WTC11 (cell line): ENCODE measurements around the gene MTFR2. TPM values are rescaled to one million over a fixed set of nuclear protein-coding genes. Genes with fewer than 3 reads are reported as not detected.
A peak's percentile ranks its signal among the peaks of the same experiment; 100 is the strongest.
"Not testable (repeated sequence)": the region's sequence is repeated elsewhere in the genome, so short reads cannot be mapped to it uniquely, and the experiment has no call there.

Source experiments
- ATAC-seq: fragments of 200-7000 bp; cut with Tn5 transposase; 2 replicates; pipeline ENCODE4 v1.10.0; 2021; ENCODE audit warnings: mild to moderate bottlenecking, moderate library complexity
- CTCF ChIA-PET: fragments of 300-600 bp; sonication (Branson Sonifier 250); formaldehyde crosslinking; loops from one replicate; lab custom pipeline; 2021; ENCODE audit warnings: antibody characterized with exemption; lab: Charles Lee
- POLR2A ChIA-PET: fragments of 350-600 bp; sonication (Branson Sonifier 250); formaldehyde crosslinking; loops from one replicate; lab custom pipeline; 2021; ENCODE audit warnings: antibody characterized with exemption; lab: Charles Lee
- DNase-seq: peaks from one replicate; pipeline ENCODE4 v3.0.0; 2021; ENCODE audit warnings: low spot score
- H3K27ac Mint-ChIP-seq: 2 replicates; pipeline ENCODE4 v1.8.0; 2021; ENCODE audit warnings: mixed read lengths
- H3K27me3 Mint-ChIP-seq: 2 replicates; pipeline ENCODE4 v1.8.0; 2021; ENCODE audit warnings: low read depth, mild to moderate bottlenecking, moderate library complexity, mixed read lengths
- H3K36me3 Mint-ChIP-seq: 2 replicates; pipeline ENCODE4 v1.8.0; 2021; ENCODE audit warnings: mixed read lengths
- H3K4me1 Mint-ChIP-seq: 2 replicates; pipeline ENCODE4 v1.8.0; 2022; ENCODE audit warnings: mixed read lengths
- H3K4me3 Mint-ChIP-seq: 2 replicates; pipeline ENCODE4 v1.8.0; 2021; ENCODE audit warnings: mild to moderate bottlenecking, moderate library complexity, mixed read lengths
- H3K9me3 Mint-ChIP-seq: 2 replicates; pipeline ENCODE4 v1.8.0; 2021; ENCODE audit warnings: mixed read lengths
- ATF6 ChIP-seq: sonication (generic); formaldehyde crosslinking; IDR thresholded peaks from 2 replicates; pipeline ENCODE4 v1.8.1; 2023; ENCODE audit warnings: mild to moderate bottlenecking, missing genetic modification reagents
- CBFB ChIP-seq: sonication (generic); formaldehyde crosslinking; IDR thresholded peaks from 2 replicates; pipeline ENCODE4 v1.8.1; 2022; ENCODE audit warnings: mild to moderate bottlenecking, low read depth, missing genetic modification reagents
- ELF4 ChIP-seq: sonication (generic); formaldehyde crosslinking; IDR thresholded peaks from 2 replicates; pipeline ENCODE4 v1.8.1; 2022; ENCODE audit warnings: low read depth, mild to moderate bottlenecking, moderate library complexity, missing genetic modification reagents
- EMX1 ChIP-seq: fragments of 250-450 bp; sonication (Bioruptor Pico); IDR thresholded peaks from 2 replicates; pipeline ENCODE4 v1.8.0; 2021; ENCODE audit warnings: mild to moderate bottlenecking
- GABPB1 ChIP-seq: sonication (generic); formaldehyde crosslinking; IDR thresholded peaks from 2 replicates; pipeline ENCODE4 v1.8.1; 2023; ENCODE audit warnings: mild to moderate bottlenecking, missing genetic modification reagents
- IRF1 ChIP-seq: sonication (generic); formaldehyde crosslinking; IDR thresholded peaks from 2 replicates; pipeline ENCODE4 v1.8.0; 2023; ENCODE audit warnings: missing genetic modification reagents
- NFE2L1 ChIP-seq: sonication (generic); formaldehyde crosslinking; IDR thresholded peaks from 2 replicates; pipeline ENCODE4 v1.8.1; 2023; ENCODE audit warnings: missing genetic modification reagents
- NFYB ChIP-seq: sonication (generic); formaldehyde crosslinking; conservative IDR thresholded peaks from 2 replicates; pipeline ENCODE4 v1.8.0; 2022; ENCODE audit warnings: low read depth, missing genetic modification reagents
- ZBTB21 ChIP-seq: sonication (generic); formaldehyde crosslinking; IDR thresholded peaks from 2 replicates; pipeline ENCODE4 v1.8.1; 2023; ENCODE audit warnings: mild to moderate bottlenecking, missing genetic modification reagents, borderline replicate concordance
- ZNF416 ChIP-seq: fragments of 250-450 bp; sonication (Bioruptor Pico); IDR thresholded peaks from 2 replicates; pipeline ENCODE4 v1.9.0; 2021; ENCODE audit warnings: mild to moderate bottlenecking, inconsistent platforms
- total RNA-seq: library from RNA; stranded (reverse); gene quantifications from 3 replicates; pipeline ENCODE4 v1.2.3, GENCODE V29; 2021
- TF ChIP-seq, protein P1 (sequence below): sonication (generic); formaldehyde crosslinking; IDR thresholded peaks from 2 replicates; pipeline ENCODE4 v1.8.0; 2023; ENCODE audit warnings: missing genetic modification reagents, mild to moderate bottlenecking, borderline replicate concordance
- TF ChIP-seq, protein P2 (sequence below): fragments of 200-600 bp; IDR thresholded peaks from 2 replicates; pipeline ENCODE4 v1.8.0; 2022; ENCODE audit warnings: antibody characterized with exemption
- TF ChIP-seq, protein P3 (sequence below): sonication (generic); formaldehyde crosslinking; IDR thresholded peaks from 2 replicates; pipeline ENCODE4 v1.8.0; 2022; ENCODE audit warnings: mild to moderate bottlenecking, missing genetic modification reagents
- TF ChIP-seq, protein P4 (sequence below): sonication (generic); formaldehyde crosslinking; IDR thresholded peaks from 2 replicates; pipeline ENCODE4 v1.8.1; 2023; ENCODE audit warnings: mild to moderate bottlenecking, missing genetic modification reagents, moderate library complexity
- TF ChIP-seq, protein P5 (sequence below): sonication (generic); formaldehyde crosslinking; IDR thresholded peaks from 2 replicates; pipeline ENCODE4 v1.8.1; 2022; ENCODE audit warnings: missing genetic modification reagents, borderline replicate concordance

The MTFR2 gene
- total RNA-seq, 1 experiment from 2014 or later, result 8.5 TPM

GRCh38 chr6:136226674-136227377 lies 23.3 kb downstream of the MTFR2 start (continued):
- TF ChIP-seq, protein P1, sequence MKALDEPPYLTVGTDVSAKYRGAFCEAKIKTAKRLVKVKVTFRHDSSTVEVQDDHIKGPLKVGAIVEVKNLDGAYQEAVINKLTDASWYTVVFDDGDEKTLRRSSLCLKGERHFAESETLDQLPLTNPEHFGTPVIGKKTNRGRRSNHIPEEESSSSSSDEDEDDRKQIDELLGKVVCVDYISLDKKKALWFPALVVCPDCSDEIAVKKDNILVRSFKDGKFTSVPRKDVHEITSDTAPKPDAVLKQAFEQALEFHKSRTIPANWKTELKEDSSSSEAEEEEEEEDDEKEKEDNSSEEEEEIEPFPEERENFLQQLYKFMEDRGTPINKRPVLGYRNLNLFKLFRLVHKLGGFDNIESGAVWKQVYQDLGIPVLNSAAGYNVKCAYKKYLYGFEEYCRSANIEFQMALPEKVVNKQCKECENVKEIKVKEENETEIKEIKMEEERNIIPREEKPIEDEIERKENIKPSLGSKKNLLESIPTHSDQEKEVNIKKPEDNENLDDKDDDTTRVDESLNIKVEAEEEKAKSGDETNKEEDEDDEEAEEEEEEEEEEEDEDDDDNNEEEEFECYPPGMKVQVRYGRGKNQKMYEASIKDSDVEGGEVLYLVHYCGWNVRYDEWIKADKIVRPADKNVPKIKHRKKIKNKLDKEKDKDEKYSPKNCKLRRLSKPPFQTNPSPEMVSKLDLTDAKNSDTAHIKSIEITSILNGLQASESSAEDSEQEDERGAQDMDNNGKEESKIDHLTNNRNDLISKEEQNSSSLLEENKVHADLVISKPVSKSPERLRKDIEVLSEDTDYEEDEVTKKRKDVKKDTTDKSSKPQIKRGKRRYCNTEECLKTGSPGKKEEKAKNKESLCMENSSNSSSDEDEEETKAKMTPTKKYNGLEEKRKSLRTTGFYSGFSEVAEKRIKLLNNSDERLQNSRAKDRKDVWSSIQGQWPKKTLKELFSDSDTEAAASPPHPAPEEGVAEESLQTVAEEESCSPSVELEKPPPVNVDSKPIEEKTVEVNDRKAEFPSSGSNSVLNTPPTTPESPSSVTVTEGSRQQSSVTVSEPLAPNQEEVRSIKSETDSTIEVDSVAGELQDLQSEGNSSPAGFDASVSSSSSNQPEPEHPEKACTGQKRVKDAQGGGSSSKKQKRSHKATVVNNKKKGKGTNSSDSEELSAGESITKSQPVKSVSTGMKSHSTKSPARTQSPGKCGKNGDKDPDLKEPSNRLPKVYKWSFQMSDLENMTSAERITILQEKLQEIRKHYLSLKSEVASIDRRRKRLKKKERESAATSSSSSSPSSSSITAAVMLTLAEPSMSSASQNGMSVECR (CRISPR knock-in tag), result no peak

- Mint-ChIP-seq H3K9me3 (peaks cover 6% of the 10 kb centered on the region), H3K4me3 (no peak overlapping the region), H3K27me3 (peaks cover 4% of the 10 kb centered on the region; the same call in 1 of the 2 replicates), H3K27ac (no peak overlapping the region), H3K4me1 (no peaks in the 10 kb centered on the region), H3K36me3 (peaks cover 8% of the 10 kb centered on the region)
- CTCF ChIA-PET, result interaction anchor here (0.6 to 1.7 kb wide), 4 partner anchors 91 to 719 kb away, joined by 3 to 12 read pairs (median 4); no protein-coding TSS in a partner anchor
- ATAC-seq (peak; percentile 76), DNase-seq (peak; percentile 36)
- POLR2A ChIA-PET, result no interaction called here
- TF ChIP-seq NFE2L1 (CRISPR knock-in tag) (no peak), GABPB1 (CRISPR knock-in tag) (peak; percentile 98), ZNF416 (no peak), NFYB (CRISPR knock-in tag) (no peak), EMX1 (CRISPR knock-in tag) (no peak), IRF1 (CRISPR knock-in tag) (no peak)
- TF ChIP-seq, protein P2, sequence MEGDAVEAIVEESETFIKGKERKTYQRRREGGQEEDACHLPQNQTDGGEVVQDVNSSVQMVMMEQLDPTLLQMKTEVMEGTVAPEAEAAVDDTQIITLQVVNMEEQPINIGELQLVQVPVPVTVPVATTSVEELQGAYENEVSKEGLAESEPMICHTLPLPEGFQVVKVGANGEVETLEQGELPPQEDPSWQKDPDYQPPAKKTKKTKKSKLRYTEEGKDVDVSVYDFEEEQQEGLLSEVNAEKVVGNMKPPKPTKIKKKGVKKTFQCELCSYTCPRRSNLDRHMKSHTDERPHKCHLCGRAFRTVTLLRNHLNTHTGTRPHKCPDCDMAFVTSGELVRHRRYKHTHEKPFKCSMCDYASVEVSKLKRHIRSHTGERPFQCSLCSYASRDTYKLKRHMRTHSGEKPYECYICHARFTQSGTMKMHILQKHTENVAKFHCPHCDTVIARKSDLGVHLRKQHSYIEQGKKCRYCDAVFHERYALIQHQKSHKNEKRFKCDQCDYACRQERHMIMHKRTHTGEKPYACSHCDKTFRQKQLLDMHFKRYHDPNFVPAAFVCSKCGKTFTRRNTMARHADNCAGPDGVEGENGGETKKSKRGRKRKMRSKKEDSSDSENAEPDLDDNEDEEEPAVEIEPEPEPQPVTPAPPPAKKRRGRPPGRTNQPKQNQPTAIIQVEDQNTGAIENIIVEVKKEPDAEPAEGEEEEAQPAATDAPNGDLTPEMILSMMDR, result peak; percentile 100
- TF ChIP-seq, protein P3, sequence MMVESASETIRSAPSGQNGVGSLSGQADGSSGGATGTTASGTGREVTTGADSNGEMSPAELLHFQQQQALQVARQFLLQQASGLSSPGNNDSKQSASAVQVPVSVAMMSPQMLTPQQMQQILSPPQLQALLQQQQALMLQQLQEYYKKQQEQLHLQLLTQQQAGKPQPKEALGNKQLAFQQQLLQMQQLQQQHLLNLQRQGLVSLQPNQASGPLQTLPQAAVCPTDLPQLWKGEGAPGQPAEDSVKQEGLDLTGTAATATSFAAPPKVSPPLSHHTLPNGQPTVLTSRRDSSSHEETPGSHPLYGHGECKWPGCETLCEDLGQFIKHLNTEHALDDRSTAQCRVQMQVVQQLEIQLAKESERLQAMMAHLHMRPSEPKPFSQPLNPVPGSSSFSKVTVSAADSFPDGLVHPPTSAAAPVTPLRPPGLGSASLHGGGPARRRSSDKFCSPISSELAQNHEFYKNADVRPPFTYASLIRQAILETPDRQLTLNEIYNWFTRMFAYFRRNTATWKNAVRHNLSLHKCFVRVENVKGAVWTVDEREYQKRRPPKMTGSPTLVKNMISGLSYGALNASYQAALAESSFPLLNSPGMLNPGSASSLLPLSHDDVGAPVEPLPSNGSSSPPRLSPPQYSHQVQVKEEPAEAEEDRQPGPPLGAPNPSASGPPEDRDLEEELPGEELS (CRISPR knock-in tag), result no peak
Measured at GRCh38 chr6:136226027-136226673, 24.0 kb downstream of the MTFR2 start.

- H3K4me1 Mint-ChIP-seq, result no peaks in the 10 kb centered on the region
- peaks cover 2% of the 10 kb centered on the region for H3K36me3 Mint-ChIP-seq
- no peak for DNase-seq
- ChIA-PET CTCF (interaction anchor here (1.7 kb wide), 1 partner anchor 316 kb away, joined by 12 read pairs; no protein-coding TSS in a partner anchor), POLR2A (no interaction called here)
- ATAC-seq, result no peak
- peaks cover 4% of the 10 kb centered on the region; the same call in 1 of the 2 replicates for H3K27me3 Mint-ChIP-seq
- H3K27ac Mint-ChIP-seq, result no peak overlapping the region
- H3K4me3 Mint-ChIP-seq, result no peak overlapping the region
- peaks cover 12% of the 10 kb centered on the region for H3K9me3 Mint-ChIP-seq
- TF ChIP-seq ZBTB21 (CRISPR knock-in tag) (no peak), ELF4 (no peak), CBFB (CRISPR knock-in tag) (no peak), ATF6 (CRISPR knock-in tag) (no peak)
- TF ChIP-seq, protein P4, sequence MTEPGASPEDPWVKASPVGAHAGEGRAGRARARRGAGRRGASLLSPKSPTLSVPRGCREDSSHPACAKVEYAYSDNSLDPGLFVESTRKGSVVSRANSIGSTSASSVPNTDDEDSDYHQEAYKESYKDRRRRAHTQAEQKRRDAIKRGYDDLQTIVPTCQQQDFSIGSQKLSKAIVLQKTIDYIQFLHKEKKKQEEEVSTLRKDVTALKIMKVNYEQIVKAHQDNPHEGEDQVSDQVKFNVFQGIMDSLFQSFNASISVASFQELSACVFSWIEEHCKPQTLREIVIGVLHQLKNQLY (CRISPR knock-in tag), result no peak
- TF ChIP-seq, protein P5, sequence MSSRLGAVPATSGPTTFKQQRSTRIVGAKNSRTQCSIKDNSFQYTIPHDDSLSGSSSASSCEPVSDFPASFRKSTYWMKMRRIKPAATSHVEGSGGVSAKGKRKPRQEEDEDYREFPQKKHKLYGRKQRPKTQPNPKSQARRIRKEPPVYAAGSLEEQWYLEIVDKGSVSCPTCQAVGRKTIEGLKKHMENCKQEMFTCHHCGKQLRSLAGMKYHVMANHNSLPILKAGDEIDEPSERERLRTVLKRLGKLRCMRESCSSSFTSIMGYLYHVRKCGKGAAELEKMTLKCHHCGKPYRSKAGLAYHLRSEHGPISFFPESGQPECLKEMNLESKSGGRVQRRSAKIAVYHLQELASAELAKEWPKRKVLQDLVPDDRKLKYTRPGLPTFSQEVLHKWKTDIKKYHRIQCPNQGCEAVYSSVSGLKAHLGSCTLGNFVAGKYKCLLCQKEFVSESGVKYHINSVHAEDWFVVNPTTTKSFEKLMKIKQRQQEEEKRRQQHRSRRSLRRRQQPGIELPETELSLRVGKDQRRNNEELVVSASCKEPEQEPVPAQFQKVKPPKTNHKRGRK (CRISPR knock-in tag), result no peak
Measured at GRCh38 chr6:136225496-136225895, 24.6 kb downstream of the MTFR2 start.

GRCh38 chr6:136224974-136225373 lies 25.1 kb downstream of the MTFR2 start:
- H3K4me1 Mint-ChIP-seq, H3K27ac Mint-ChIP-seq, ATAC-seq, CTCF ChIA-PET, DNase-seq, H3K27me3 Mint-ChIP-seq, POLR2A ChIA-PET, H3K4me3 Mint-ChIP-seq, H3K36me3 Mint-ChIP-seq: not testable (repeated sequence)
- peaks cover 17% of the 10 kb centered on the region for H3K9me3 Mint-ChIP-seq
